Measurements from ENCODE around the gene GPR132.

DNA sequence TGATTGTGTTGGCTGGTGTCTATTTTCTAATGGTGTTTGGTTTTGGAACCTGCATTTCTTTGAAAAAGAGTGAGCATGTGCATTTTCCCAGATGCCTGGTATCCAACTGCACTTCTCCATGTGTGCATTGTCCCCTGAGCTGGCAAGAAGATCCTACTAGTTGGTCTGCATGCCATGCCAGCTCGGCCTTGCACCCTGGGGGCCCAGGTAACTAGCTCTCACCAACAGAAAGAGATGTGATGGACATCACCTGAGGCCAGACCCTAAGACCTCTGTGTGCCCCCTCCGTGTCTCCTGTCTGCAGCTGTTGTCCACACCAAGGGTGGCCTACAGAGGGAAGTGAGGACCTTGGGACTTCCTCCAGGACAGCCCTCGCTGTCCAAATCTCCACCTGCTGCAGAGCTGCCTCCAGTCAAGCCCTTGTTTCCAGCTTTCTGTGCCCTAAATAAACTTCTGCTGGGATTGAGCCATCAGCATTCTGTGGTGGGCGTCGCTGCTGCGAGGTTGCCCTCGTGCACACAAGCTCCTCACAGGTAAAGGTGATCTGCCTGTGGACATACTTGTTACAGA lies 30.1 kb upstream of the GPR132 start:
- TF ChIP-seq RAD21 (IDR thresholded peaks at IDR 0.05; ENCODE audit: low read depth) (no peak), ZBTB7A (IDR thresholded peaks at IDR 0.05; ENCODE audit: low read depth) (no peak), EP300 (IDR thresholded peaks at IDR 0.05; ENCODE audit: borderline replicate concordance) (no peak), EGR1 (IDR thresholded peaks at IDR 0.05) (no peak)
